ELR (cell line): ENCODE data around the gene GALNT8.
"Not testable (repeated sequence)": the region's sequence is repeated elsewhere in the genome, so short reads cannot be mapped to it uniquely, and the experiment has no call there.

Source experiments
- DNase-seq: peaks from one replicate; pipeline ENCODE4 v3.0.0-alpha.2; 2015; ENCODE audit warnings: low read depth

The GALNT8 gene, protein sequence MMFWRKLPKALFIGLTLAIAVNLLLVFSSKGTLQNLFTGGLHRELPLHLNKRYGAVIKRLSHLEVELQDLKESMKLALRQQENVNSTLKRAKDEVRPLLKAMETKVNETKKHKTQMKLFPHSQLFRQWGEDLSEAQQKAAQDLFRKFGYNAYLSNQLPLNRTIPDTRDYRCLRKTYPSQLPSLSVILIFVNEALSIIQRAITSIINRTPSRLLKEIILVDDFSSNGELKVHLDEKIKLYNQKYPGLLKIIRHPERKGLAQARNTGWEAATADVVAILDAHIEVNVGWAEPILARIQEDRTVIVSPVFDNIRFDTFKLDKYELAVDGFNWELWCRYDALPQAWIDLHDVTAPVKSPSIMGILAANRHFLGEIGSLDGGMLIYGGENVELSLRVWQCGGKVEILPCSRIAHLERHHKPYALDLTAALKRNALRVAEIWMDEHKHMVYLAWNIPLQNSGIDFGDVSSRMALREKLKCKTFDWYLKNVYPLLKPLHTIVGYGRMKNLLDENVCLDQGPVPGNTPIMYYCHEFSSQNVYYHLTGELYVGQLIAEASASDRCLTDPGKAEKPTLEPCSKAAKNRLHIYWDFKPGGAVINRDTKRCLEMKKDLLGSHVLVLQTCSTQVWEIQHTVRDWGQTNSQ

DNA sequence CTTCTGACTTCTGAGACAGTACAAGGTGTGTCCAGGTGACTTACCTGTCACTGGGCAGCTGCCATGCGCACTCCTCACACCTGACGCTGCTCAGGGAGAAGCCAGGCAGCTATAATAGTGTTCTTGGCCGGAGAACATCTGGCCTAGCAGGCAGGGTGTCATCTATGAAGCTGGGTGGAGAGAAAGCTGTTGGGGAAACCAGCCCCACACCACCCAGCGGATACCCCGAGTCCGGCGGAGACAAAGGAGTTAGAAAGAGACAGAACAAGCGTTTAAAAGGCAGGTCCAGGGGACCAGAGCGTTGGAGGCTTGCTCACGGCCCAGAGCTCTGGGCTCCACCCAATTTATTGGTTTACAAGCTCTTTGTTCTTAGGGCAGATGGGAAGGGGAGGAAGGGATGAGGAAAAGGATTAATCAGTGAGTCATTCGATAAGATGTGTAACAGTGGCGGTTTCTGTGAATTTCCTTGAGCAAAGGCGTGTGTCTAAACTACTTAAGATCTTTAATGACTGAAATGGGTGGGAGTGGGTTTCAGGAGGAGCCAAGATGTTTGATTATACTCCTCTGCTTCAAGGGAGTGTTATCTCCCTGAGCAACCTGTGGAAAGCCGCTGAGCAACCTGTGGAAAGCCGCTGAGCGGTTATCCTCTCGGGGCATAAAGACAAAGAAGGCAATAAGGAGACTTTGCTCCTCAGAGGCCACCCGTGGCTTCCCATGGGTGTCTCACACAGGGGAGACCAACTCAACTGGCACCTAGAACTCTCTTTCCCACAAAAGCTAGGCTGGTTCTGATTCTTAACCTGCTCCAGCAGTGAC lies at the start of gene GALNT8:
Gene GALNT8, plus strand, starts transcription at position 580 of the 816 bp plus-strand sequence. CDS start 278 bp downstream, outside the sequence.
- DNase-seq: no peak

DNA sequence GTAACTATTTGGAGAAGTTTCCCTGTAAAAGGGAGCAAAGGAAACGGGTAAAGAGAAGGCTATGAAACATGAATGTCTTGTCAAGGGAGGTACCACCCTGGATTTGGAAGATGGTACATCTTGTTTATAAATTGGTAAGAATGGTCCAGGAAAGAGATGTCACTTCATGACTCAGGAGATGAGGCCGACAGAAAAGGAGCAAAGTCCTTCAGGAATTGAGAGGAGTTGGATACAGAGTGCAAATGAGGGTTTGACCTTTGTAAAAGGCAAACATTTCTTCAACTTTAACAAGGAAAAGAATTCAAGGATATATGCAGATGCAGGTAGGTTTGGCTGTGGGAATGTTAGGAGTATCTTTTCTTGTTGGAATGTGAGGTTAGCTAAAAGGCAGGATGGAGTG lies 40.5 kb upstream of the GALNT8 start:
- no peak for DNase-seq

DNA sequence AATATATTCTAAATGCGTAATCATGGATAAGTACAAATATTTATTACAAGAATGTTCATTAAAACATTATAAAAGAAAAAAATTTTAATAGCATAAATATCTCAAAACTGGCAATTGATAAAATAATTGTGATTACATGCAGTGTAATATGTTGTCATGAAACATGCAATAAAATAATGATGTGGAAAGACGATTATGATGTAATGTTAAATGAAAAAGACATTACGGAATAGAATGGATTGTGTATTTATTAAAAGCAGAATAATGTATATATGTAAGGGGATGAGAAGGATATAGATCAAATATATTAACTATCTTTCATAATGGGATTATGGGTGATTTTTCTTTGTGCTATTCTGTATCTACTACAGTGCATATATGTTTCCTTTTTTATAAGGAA lies 38.5 kb upstream of the GALNT8 start:
- no peak for DNase-seq

DNA sequence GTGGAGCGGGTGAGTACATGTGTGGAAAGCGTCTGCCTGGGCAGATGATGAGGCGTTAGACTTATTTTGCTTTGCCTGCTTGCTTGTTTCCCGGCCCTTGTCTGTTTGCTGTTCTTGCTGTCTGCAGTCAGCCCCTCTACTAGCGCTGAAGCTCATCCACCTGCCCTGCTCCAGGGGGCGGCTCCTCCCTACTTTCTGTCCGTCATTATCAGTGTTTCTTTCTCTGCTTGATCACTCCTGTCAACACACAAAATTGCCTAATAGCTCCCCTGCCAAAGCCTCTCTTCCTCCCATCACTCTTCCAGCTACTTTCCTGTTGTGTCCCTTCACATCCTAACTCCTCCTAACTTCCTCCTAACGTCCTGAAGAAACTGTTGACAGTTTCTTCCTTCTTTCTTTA lies 34.9 kb upstream of the GALNT8 start:
- DNase-seq: no peak

DNA sequence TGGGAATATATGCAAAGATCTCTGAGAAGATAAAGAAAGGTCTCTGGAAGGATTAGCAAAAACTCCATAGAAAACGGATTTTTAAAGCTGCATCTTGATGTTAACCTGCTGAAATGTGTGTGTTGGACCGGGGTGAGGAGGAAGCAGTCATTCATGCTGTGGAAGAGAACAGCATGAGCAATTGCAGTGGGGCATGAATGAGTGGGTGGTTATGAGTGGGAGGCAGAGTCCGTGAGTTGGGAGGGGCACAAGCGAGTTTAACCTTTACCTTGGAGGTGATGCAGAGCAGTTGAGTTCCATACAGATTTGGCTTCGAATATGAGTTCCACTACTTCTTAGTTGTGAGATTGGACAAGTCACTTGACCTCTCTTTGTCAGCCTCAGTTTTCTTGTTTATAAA lies 29.4 kb upstream of the GALNT8 start:
- DNase-seq: no peak

DNA sequence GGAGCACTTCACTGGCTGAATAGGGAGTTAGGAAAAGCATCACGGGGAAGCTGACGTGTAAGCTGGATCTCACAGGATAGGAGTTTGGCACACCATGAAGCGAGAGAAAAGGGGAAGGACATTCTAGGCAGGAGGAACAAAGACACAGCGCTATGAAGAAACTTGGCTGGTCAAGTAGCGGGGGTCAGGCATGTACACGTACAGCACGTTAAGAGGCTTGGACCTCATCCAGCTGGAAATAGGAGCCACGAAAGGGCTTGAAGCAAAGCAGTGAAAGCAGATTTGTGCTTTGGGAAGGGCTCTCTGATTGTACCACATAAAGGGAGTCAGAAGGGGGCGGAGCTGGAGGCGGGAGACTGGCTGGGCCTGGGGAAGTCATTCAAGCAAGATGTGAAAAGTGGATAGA lies 19.6 kb upstream of the GALNT8 start:
- no peak for DNase-seq

DNA sequence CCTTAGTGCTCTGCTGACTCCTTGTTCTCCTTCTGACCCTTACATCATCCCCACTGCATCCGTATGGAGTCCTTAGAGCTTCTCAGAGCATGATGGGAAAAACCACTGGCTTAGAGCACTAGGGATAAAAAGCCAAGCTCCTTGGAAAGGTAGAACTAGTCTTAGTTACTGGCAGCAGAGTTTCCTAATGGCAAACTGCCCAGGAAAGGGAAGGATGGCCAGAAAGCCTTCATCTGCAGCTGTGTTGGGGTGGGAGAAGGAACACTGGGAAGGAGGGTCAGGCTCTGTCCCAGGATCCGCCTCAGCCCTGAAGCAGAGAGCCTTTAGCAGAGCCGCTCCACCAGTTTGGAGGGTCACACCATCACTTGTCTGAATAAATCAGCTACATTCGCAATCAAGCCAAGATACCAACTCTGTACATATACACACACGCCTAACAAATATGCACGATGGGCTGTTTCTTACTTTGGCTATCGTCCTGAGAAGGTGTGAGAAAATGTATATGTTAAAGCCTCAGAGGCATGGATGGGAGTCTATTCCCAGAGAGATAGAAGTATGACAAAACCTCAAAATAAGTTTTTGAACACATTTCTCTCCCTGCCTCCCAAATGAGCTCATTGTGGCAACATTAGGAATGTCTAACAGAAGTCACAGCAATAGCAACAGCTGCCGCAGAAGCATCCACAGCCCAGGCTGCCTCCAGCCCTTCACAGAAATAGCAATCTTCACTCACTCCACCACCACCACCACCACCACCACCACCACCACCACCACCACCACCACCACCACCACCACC lies 18.6 kb upstream of the GALNT8 start:
- DNase-seq: no peak

DNA sequence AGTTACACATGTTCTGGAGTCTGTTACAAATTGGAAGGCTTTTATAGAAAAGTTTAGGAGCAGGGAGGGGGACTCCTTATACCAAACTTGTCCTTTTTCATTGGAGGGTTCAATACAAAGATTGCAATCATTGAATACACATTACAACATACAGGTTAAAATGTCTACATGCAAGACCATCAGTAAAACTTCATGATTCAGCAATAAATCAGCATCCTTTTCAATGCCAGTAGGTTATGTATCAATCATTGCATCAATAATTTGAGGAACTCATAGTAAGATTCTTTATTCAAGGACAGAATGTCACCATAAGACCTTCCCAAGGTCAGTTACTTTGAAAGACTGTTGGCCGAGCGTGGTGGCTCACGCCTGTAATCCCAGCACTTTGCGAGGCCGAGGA lies 16.5 kb upstream of the GALNT8 start:
- no peak for DNase-seq

DNA sequence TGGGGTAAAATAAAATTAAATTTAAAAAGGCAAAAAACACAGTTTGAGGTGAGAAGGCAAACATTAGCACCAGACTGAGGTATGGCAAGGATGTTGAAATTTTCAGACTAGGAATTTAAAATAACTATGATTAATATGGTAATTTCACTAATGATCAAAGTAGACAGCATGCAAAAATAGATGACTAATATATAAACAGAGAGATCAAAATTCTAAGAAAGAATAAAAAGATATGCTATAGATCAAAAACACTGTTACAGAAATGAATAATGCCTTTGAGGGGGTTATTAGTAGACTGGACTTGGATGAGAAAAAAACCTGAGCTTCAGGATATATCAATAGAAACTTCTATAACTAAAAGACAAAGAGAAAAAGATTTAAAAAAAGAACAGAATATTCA lies 14.4 kb upstream of the GALNT8 start:
- DNase-seq: no peak

DNA sequence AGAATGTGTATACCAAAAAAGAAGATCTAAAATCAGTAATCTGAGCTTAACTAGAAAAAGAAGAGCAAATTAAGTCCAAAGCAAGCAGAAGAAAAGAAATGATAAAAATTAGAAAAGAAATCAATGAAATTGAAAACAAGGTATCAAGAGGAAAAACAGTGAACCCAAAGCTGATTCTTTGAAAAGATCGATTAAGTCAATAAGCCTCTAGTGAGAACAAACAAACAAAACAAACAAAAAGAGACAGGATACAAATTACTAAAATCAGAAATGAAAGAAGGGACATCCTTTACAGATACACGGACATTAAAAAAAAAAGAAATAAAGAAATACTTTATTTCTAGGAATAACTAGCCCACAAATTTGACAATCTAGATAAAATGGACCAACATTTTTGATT lies 12.9 kb upstream of the GALNT8 start:
- no peak for DNase-seq

DNA sequence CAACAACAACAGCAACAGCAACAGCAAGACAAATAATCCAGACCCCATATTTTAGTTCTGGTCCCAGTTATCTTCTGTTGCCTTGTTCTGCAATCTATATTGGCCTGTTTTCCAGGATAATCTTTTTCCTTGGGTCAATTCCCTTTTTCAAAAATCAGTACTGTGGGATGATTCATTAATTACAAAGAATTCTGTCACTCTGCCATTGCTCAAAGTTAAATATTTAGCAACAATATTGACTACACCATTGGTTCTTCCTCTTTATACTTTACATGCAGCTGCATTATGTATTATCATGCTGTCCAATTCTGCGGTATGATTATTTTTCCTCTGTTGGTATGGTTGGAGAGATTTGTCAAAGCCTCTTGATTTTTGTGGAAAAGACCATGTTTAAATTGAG lies 10.1 kb upstream of the GALNT8 start:
- DNase-seq: no peak

DNA sequence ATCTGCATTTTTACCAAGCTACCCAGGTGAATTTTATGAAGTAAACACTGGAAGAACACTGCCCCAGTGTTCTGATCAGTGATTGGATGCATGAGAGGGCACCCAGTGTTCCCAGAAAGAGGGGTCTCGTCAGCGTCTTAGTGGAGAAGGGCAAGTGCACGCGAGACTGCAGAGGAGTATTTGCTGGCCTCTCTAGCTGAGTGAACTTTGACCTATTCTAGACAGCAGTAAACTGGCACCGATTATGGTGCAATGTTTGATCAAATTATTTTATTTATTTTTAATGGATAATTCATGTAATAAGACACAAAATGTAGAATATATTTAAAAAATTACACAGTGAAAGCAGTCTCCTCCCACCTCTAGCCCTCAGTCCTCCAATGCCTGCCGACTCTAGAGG lies 5.3 kb upstream of the GALNT8 start:
- no peak for DNase-seq

DNA sequence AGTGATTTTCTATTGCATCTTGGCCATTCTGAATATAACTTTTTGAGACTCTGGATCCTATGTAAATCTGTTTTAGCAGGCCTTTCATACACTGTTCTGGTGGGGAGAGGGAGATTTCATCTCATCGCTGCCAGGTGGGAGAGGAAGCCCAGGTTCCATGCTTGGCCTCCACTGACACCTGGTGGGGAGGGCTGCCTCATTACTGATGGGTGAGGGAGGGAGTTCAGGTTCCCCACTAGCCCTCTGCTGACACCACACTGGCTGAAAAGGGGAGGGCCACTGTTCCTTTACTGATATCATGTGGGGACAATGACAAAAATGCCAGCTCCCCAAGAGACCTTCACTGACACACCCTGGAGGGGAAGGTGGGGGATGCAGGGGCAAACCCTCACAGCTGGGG lies 2.4 kb upstream of the GALNT8 start:
- DNase-seq: no peak

DNA sequence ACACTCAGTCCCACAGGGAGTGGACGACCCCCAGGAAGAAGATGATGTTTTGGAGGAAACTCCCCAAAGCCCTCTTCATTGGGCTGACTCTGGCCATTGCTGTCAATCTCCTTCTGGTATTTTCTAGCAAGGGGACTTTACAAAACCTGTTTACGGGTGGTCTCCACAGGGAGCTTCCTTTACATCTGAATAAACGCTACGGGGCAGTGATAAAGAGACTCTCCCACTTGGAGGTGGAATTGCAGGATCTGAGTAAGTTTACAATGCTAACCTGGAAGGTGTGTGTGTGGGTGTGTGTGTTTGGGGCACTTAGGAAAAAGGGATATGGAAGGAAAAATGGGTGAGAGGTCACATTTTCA lies 416 bp downstream of the GALNT8 start:
- DNase-seq: no peak

DNA sequence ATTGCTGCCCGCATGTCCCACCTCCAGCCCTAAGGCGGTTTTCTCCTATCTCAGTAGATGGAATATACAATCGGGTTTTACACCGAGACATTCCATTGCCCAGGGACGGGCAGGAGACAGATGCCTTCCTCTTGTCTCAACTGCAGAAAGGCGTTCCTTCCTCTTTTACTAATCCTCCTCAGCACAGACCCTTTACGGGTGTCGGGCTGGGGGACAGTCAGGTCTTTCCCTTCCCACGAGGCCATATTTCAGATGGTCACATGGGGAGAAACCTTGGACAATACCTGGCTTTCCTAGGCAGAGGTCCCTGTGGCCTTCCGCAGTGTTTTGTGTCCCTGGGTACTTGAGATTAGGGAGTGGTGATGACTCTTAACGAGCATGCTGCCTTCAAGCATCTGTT lies 1.4 kb downstream of the GALNT8 start:
- DNase-seq: not testable (repeated sequence)

DNA sequence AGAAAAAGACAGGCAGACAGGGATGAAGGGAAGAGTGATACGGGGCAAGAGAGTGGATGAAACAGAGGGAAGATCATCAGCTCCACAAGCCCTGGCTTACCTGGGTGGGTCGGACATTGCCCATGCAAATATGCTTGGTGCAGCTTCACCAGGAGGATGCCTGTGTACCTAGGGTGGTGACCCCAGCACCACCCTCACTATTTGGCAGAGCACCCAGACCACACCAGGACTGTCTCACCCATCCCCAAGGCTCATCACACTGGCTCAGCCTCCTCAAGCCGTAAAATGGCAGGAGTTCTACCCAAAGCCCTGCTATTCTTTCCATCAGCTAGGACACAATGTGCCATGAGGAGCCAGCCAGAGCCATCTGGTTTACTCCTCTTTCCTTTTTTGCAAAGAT lies 3.0 kb downstream of the GALNT8 start:
- no peak for DNase-seq

DNA sequence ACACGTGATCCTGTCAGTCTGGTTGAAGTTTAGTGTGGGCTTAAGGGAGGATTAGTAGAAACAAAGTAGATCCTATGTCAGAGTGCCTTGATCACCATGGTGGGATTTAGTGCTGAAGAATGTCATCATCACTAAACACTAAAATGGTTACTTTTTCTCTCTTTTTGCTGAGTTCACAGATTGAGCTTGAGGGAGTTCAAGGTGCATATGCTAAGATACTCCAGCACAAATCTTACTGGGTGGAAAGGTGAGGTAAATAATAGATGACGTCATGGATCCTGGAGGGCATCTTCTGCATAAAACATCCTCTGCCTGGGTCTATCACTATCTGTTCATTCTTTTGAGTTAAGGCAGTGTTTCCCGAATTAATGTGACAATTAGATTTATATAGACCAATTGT lies 4.9 kb downstream of the GALNT8 start:
- DNase-seq: no peak

DNA sequence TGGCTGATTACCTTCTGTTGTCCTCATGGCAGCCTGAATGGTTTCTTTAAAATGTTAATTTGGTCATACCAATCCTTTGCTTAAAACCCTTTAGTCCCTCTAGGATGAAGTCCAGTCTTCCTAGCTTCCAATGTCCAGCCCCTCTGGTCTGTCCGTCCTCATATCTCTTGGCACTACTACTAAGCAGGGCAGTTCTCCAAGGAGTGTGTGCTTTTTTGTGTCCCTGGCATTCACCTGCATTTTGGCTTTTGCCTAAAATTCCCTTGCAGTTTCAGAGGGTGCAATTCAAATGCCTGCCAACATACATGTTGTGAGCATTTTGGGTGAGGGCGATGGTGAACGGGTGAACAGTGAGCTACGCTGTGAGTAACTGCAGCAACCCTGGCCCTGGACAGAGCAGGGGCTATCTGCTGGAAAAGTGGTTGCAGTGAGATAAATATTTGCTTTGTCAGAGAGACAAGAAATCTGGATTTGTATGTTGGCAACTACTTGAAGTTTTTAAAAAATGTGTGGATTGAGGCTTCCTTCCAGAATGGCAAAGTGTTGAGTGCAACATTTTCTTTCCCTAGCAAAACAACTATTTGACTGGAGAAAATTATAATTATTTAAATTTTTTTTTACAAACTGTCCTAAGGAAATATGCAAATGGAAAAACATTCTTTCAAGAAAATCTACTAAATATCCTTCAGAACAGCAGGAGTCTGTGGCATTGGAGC lies 14.6 kb downstream of the GALNT8 start:
- no peak for DNase-seq

DNA sequence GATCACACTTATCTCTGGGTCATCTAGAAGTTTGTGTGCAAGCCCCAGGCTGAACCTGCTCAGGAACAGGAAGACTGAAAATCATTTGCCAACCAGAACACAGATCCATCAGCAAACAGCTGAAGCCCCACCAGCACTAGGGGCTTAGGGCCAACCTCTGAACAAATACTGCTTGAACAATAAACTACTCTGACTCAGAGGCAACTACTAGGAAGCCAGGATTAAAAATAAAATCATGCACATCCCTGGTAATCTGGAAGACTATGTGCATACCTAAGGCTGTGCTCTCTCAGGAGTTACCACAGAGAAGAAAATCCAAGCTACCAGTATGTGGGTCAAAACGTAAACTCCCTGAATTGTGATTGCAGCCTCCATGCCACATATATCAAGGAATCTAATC lies 15.9 kb downstream of the GALNT8 start:
- DNase-seq: no peak

DNA sequence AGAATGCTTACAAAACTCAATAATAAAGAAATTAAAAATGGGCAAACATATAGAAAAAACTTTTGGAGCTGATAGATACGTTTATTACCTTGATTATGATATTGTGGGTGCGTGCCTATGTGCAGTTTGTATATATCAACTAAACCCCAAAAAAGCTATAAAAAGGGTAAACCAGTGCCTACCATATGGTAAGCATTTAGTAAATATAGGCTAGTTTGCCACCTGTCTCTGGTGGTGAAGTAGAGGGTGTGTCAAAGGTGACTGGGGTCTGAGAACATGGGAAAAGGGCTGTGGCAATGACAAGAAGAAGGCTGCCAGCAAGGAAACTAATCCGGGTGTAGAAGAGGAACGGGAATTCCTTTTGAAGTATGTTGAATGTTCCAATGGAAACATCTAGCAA lies 18.3 kb downstream of the GALNT8 start:
- DNase-seq: no peak

DNA sequence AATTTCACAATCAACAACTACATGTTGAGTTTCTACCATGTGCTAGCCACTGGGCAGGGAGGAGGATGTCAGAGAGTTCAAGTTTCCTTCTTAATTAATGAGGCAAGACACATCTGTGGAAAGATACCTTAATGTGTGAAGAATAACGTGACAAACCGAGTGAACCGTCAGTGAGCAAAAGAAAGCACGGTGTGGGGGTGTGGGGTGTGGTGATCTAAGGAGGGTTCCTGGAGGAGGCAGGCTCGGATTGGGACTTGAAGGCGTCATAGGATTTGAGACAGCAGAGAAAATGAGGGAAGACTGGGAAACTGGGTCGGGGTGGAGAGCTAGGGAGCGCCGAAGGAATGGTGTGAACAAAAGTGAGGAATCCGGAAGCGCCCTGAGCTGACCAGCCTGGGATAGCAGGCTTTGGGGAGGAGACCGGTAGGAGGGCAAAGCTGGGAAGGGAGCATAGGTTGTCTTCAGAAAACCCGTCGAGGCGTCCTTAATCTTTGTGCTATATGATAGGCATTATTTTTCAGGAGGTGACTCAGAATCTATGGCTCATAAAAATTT lies 22.3 kb downstream of the GALNT8 start:
- DNase-seq: no peak
